H1 (cell line): ENCODE results near the gene NELL1. TPM values are rescaled to one million over a fixed set of nuclear protein-coding genes. Genes with fewer than 3 reads are reported as not detected.

Source experiments
- CTCF ChIA-PET: fragments of 300-600 bp; sonication (Branson Sonifier 250); formaldehyde crosslinking; loops from one replicate; lab custom pipeline; 2021; ENCODE audit not compliant: partially characterized antibody; lab: Charles Lee
- POLR2A ChIA-PET: fragments of 300-600 bp; sonication (Branson Sonifier 250); formaldehyde crosslinking; loops from one replicate; lab custom pipeline; 2021; ENCODE audit warnings: inconsistent platforms; ENCODE audit not compliant: partially characterized antibody; lab: Charles Lee
- DNase-seq, 2 experiments: peaks; one replicate each; pipeline versions ENCODE4 v3.0.0 to v3.0.0-alpha.2; 2010 to 2022; ENCODE audit warnings: low spot score in 2 of 2, low read depth in 1 of 2, mixed read lengths in 1 of 2
- FAIRE-seq: peaks from 2 replicates; lab custom pipeline; 2011; peaks lifted over from hg19 to GRCh38; lab: Jason Lieb, UNC
- H2AFZ ChIP-seq: 2 replicates; pipeline ENCODE4 v1.8.1; 2012; ENCODE audit warnings: low read length, inconsistent platforms
- H2AK5ac ChIP-seq: 2 replicates; pipeline ENCODE4 v1.6.1; 2013; ENCODE audit warnings: low read depth, low read length
- H2BK120ac ChIP-seq: replicated peaks from 2 replicates; pipeline ENCODE3; 2013; ENCODE audit warnings: low read depth, low read length, inconsistent platforms
- H2BK12ac ChIP-seq: 2 replicates; pipeline ENCODE4 v1.6.1; 2013; ENCODE audit warnings: low read depth, low read length
- H2BK15ac ChIP-seq: 2 replicates; pipeline ENCODE4 v1.6.1; 2013; ENCODE audit warnings: low read length
- H2BK20ac ChIP-seq: 2 replicates; pipeline ENCODE4 v1.6.1; 2013; ENCODE audit warnings: low read length
- H2BK5ac ChIP-seq: 2 replicates; pipeline ENCODE4 v1.6.1; 2013; ENCODE audit warnings: low read depth, low read length
- H3K14ac ChIP-seq: 2 replicates; pipeline ENCODE4 v1.6.1; 2013; ENCODE audit warnings: inconsistent platforms; ENCODE audit not compliant: insufficient read length
- H3K18ac ChIP-seq: 2 replicates; pipeline ENCODE4 v1.6.1; 2013; ENCODE audit warnings: low read length; ENCODE audit errors: extremely low read depth
- H3K23ac ChIP-seq: 2 replicates; pipeline ENCODE4 v1.6.1; 2013; ENCODE audit warnings: inconsistent platforms; ENCODE audit not compliant: insufficient read length
- H3K23me2 ChIP-seq: 2 replicates; pipeline ENCODE4 v1.6.1; 2013; ENCODE audit warnings: low read depth, low read length
- H3K27ac ChIP-seq: 2 replicates; pipeline ENCODE4 v1.6.1; 2011; ENCODE audit warnings: low read depth, low read length, inconsistent platforms
- H3K27me3 ChIP-seq, 4 experiments: replicated peaks in 1 of 4; 1 replicate in 1 of 4; 2 replicates in 3 of 4; pipeline versions ENCODE4 v1.6.1 to v1.8.1; 2011 to 2013; ENCODE audit warnings: low read length in 3 of 4, mild to moderate bottlenecking in 3 of 4, inconsistent platforms in 2 of 4, mixed read lengths in 2 of 4, moderate library complexity in 1 of 4; ENCODE audit not compliant: control insufficient read depth in 3 of 4, insufficient read depth in 3 of 4; ENCODE audit errors: extremely low read depth in 1 of 4
- H3K36me3 ChIP-seq, 4 experiments: 2 replicates each; pipeline versions ENCODE4 v1.6.1 to v1.8.1; 2011 to 2013; ENCODE audit warnings: mild to moderate bottlenecking in 4 of 4, low read length in 3 of 4, moderate library complexity in 2 of 4, control low read depth in 1 of 4, inconsistent platforms in 1 of 4; ENCODE audit not compliant: insufficient read depth in 4 of 4, control insufficient read depth in 2 of 4
- H3K4ac ChIP-seq: replicated peaks from 2 replicates; pipeline ENCODE3; 2013; ENCODE audit warnings: low read length, low read depth, mixed read lengths, inconsistent platforms; ENCODE audit not compliant: insufficient read length
- H3K4me1 ChIP-seq, 4 experiments: replicated peaks in 1 of 4; 1 replicate in 1 of 4; 2 replicates in 3 of 4; pipeline versions ENCODE4 v1.6.1 to v1.8.1; 2011 to 2013; ENCODE audit warnings: low read length in 3 of 4, inconsistent platforms in 2 of 4, mixed read lengths in 1 of 4; ENCODE audit not compliant: insufficient read depth in 4 of 4, control insufficient read depth in 3 of 4
- H3K4me2 ChIP-seq, 2 experiments: 2 replicates each; pipeline versions ENCODE4 v1.6.1 to v1.8.1; 2011 to 2013; ENCODE audit warnings: low read depth in 2 of 2, low read length in 2 of 2, control low read depth in 1 of 2, inconsistent platforms in 1 of 2, mild to moderate bottlenecking in 1 of 2; ENCODE audit not compliant: insufficient read depth in 1 of 2
- H3K4me3 ChIP-seq, 4 experiments: fragments of 200-600, 300-600 bp in 1 of 4; sonication (generic), shearing (Covaris generic), sonication (Bioruptor Twin) in 1 of 4; 2 replicates each; pipeline versions ENCODE4 v1.5.1 to v1.8.1; 2011 to 2016; ENCODE audit warnings: low read length in 4 of 4, low read depth in 3 of 4, control low read depth in 2 of 4, inconsistent platforms in 2 of 4, mild to moderate bottlenecking in 2 of 4, mixed read lengths in 1 of 4, moderate library complexity in 1 of 4; ENCODE audit not compliant: insufficient read depth in 2 of 4; ENCODE audit errors: extremely low read depth in 1 of 4
- H3K56ac ChIP-seq: replicated peaks from 2 replicates; pipeline ENCODE3; 2013; ENCODE audit warnings: low read depth, mild to moderate bottlenecking, mixed read lengths, low read length, inconsistent platforms; ENCODE audit not compliant: insufficient read length
- H3K79me1 ChIP-seq: 2 replicates; pipeline ENCODE4 v1.6.1; 2013; ENCODE audit warnings: low read depth, low read length, control low read depth
- H3K79me2 ChIP-seq, 2 experiments: 2 replicates each; pipeline versions ENCODE4 v1.6.1 to v1.8.1; 2012 to 2013; ENCODE audit warnings: low read length in 2 of 2, mild to moderate bottlenecking in 2 of 2, inconsistent platforms in 1 of 2; ENCODE audit not compliant: insufficient read depth in 2 of 2, control insufficient read depth in 1 of 2
- H3K9ac ChIP-seq, 4 experiments: replicated peaks in 1 of 4; 1 replicate in 1 of 4; 2 replicates in 3 of 4; pipeline versions ENCODE4 v1.6.1 to v1.8.1; 2011 to 2013; ENCODE audit warnings: low read depth in 3 of 4, low read length in 3 of 4, control low read depth in 2 of 4, mild to moderate bottlenecking in 2 of 4, moderate library complexity in 2 of 4, inconsistent platforms in 1 of 4; ENCODE audit errors: extremely low read depth in 1 of 4
- H3K9me3 ChIP-seq, 2 experiments: 2 replicates each; pipeline versions ENCODE4 v1.6.1 to v1.8.1; 2012 to 2013; ENCODE audit warnings: mild to moderate bottlenecking in 2 of 2, moderate library complexity in 2 of 2, control low read depth in 1 of 2, inconsistent platforms in 1 of 2, low read depth in 1 of 2, low read length in 1 of 2, mixed read lengths in 1 of 2; ENCODE audit not compliant: insufficient read depth in 2 of 2
- H4K20me1 ChIP-seq, 2 experiments: replicated peaks in 1 of 2; 2 replicates each; pipeline versions ENCODE3 to v1.8.1; 2011 to 2013; ENCODE audit warnings: inconsistent platforms in 2 of 2, low read length in 2 of 2, mild to moderate bottlenecking in 1 of 2; ENCODE audit not compliant: insufficient read depth in 2 of 2, control insufficient read depth in 1 of 2
- H4K5ac ChIP-seq: 2 replicates; pipeline ENCODE4 v1.6.1; 2013; ENCODE audit warnings: low read length, low read depth, mixed read lengths, inconsistent platforms; ENCODE audit not compliant: insufficient read length
- H4K8ac ChIP-seq: 2 replicates; pipeline ENCODE4 v1.8.0; 2013; ENCODE audit warnings: mild to moderate bottlenecking, moderate library complexity, low read length, inconsistent platforms; ENCODE audit not compliant: insufficient read depth; ENCODE audit errors: extremely low read depth
- H4K91ac ChIP-seq: replicated peaks from 2 replicates; pipeline ENCODE3; 2013; ENCODE audit warnings: low read length, mixed read lengths, inconsistent platforms; ENCODE audit not compliant: insufficient read length
- ASH2L ChIP-seq: fragments of 200-600, 300-600 bp; sonication (generic); IDR thresholded peaks from one replicate; pipeline ENCODE4 v1.7.1; 2017; ENCODE audit warnings: low read length
- ATF3 ChIP-seq: IDR thresholded peaks from 2 replicates; pipeline ENCODE4 v1.6.1; 2011; ENCODE audit warnings: low read depth, mild to moderate bottlenecking, low read length; ENCODE audit not compliant: insufficient read depth
- BCL11A ChIP-seq, 2 experiments: IDR thresholded peaks; one replicate each; pipeline ENCODE4 v1.6.1; 2011; ENCODE audit warnings: low read depth in 2 of 2, low read length in 2 of 2, mild to moderate bottlenecking in 2 of 2
- CHD2 ChIP-seq: IDR thresholded peaks from 2 replicates; pipeline ENCODE4 v1.6.1; 2012; ENCODE audit warnings: low read length, improper control_type of control experiment
- E2F6 ChIP-seq: IDR thresholded peaks from 2 replicates; pipeline ENCODE4 v1.6.1; 2012; ENCODE audit warnings: inconsistent platforms
- JUN ChIP-seq: IDR thresholded peaks from 2 replicates; pipeline ENCODE4 v1.6.1; 2011; ENCODE audit warnings: low read depth, mild to moderate bottlenecking, improper control_type of control experiment, low read length
- NRF1 ChIP-seq: IDR thresholded peaks from 2 replicates; pipeline ENCODE4 v1.6.1; 2011; ENCODE audit warnings: mild to moderate bottlenecking, low read depth, low read length, improper control_type of control experiment
- POLR2AphosphoS5 ChIP-seq: IDR thresholded peaks from 2 replicates; pipeline ENCODE4 v1.6.1; 2011; ENCODE audit warnings: low read depth, low read length
- POU5F1 ChIP-seq: IDR thresholded peaks from 2 replicates; pipeline ENCODE4 v1.6.1; 2011; ENCODE audit warnings: low read depth, mild to moderate bottlenecking, low read length, moderate library complexity
- RNF2 ChIP-seq: fragments of 200-900, 300-1000 bp; sonication (generic); IDR thresholded peaks from 2 replicates; pipeline ENCODE4 v1.7.1; 2016; ENCODE audit warnings: borderline replicate concordance, low read depth, mild to moderate bottlenecking, antibody characterized with exemption, low read length; ENCODE audit not compliant: poor library complexity, severe bottlenecking; ENCODE audit errors: missing control alignments
- SIN3A ChIP-seq, 2 experiments: IDR thresholded peaks in 1 of 2; conservative IDR thresholded peaks in 1 of 2; 2 replicates each; pipeline ENCODE4 v1.6.1; 2011 to 2012; ENCODE audit warnings: low read length in 2 of 2, improper control_type of control experiment in 1 of 2, low read depth in 1 of 2, mild to moderate bottlenecking in 1 of 2
- TAF1 ChIP-seq: IDR thresholded peaks from 2 replicates; pipeline ENCODE4 v1.6.1; 2011; ENCODE audit warnings: mild to moderate bottlenecking, low read depth, low read length
- TCF12 ChIP-seq: IDR thresholded peaks from 2 replicates; pipeline ENCODE4 v1.6.1; 2011; ENCODE audit warnings: low read depth, mild to moderate bottlenecking, low read length
- WGBS, 2 experiments: shearing (Covaris generic) in 1 of 2; methylation state at CpG; one replicate each; pipeline versions ENCODE4 v1.1.6 to v1.1.7; 2013 to 2015; ENCODE audit warnings: low lambda C conversion rate in 2 of 2, mixed read lengths in 2 of 2, inconsistent platforms in 1 of 2, low coverage in 1 of 2, missing lambda C conversion rate in 1 of 2; ENCODE audit not compliant: insufficient replicate concordance in 2 of 2, insufficient coverage in 1 of 2, insufficient read length in 1 of 2; ENCODE audit errors: extremely low coverage in 1 of 2, missing lambda C conversion rate in 1 of 2; 5-methylcytosine and 5-hydroxymethylcytosine counted together
- polyA plus RNA-seq, 7 experiments: library from polyadenylated mRNA; depleted of rRNA in 3 of 7; stranded (reverse) in 5 of 7; unstranded in 2 of 7; fragments of >200 nt in 5 of 7; fragments of 200-250 nt in 2 of 7; gene quantifications; 1 replicate in 5 of 7; 2 replicates in 1 of 7; 4 replicates in 1 of 7; pipeline versions ENCODE4 v1.2.1 to v1.2.3, GENCODE V29; 2011 to 2013; ENCODE audit warnings: missing spikeins in 2 of 7, mixed read lengths in 2 of 7
- total RNA-seq: library from RNA; stranded (reverse); fragmentation: NEBNext Ultra II Directional; extraction: Animal tissue kit (Norgen Biotek cat#: 25700); gene quantifications from 2 replicates; pipeline ENCODE4 v1.2.1, GENCODE V29; 2021

NELL1 gene
- total and polyA plus RNA-seq, 2 of the 8 experiments (the other 6 are each of a cell fraction or from before 2014, with no cell fraction given): 0.21 TPM; not detected in 1

GRCh38 chr11:20790622-20791021 is 121.2 kb downstream of the NELL1 start:
- no peak overlapping the region for H3K14ac ChIP-seq
- H3K27me3 ChIP-seq: no peaks in the 10 kb centered on the region
- 82% methylated on average over 6 of the region's 7 CpGs; no CpG with 5 or more reads in 1 of the 2 experiments for WGBS, 2 experiments
- H3K4me3 ChIP-seq: no peak overlapping the region
- no peaks in the 10 kb centered on the region for H3K23me2 ChIP-seq
- H4K20me1 ChIP-seq: no peaks in the 10 kb centered on the region
- no peak overlapping the region for H2BK15ac ChIP-seq
- H2BK20ac ChIP-seq: no peak overlapping the region
- CTCF ChIA-PET: interaction anchor here (0.8 kb wide), 1 partner anchor 305 kb away, joined by 3 read pairs; no protein-coding TSS in a partner anchor
- H3K56ac ChIP-seq: no peak overlapping the region
- TF ChIP-seq ASH2L: no peak
- TF ChIP-seq JUN: no peak
- TF ChIP-seq RNF2: no peak
- TF ChIP-seq CHD2: no peak
- TF ChIP-seq SIN3A (conservative IDR thresholded peaks at IDR 0.05 in 1 of 2, IDR thresholded peaks at IDR 0.05 in 1 of 2; ENCODE audit: low read depth in 1 of 2, low read length in 2 of 2): no peak
- no peak for TF ChIP-seq BCL11A (IDR thresholded peaks at IDR 0.05; ENCODE audit: low read depth in 2 of 2, low read length in 2 of 2)
- TF ChIP-seq E2F6: no peak
- no peak for TF ChIP-seq TCF12
- TF ChIP-seq ATF3: no peak
- no peak for TF ChIP-seq POLR2AphosphoS5
- TF ChIP-seq TAF1: no peak
- no peak for TF ChIP-seq POU5F1
- no peak for TF ChIP-seq NRF1
- no peak overlapping the region for H3K4me2 ChIP-seq
- FAIRE-seq (no peak), DNase-seq (peak in 1 of 2 experiments; percentile 55)
- no peak overlapping the region for H4K91ac ChIP-seq
- no peak overlapping the region for H2BK120ac ChIP-seq
- no peak overlapping the region for H2BK12ac ChIP-seq
- no peak overlapping the region; the same call in 1 of the 2 replicates for H4K8ac ChIP-seq
- no peak overlapping the region for H3K9ac ChIP-seq
- no peak overlapping the region for H2BK5ac ChIP-seq
- no peak overlapping the region for H3K4ac ChIP-seq
- peak overlapping the region; percentile 84; the same call in 1 of the 2 replicates for H2AFZ ChIP-seq
- H2AK5ac ChIP-seq: no peak overlapping the region
- H3K23ac ChIP-seq: no peak overlapping the region
- no peaks in the 10 kb centered on the region for H3K79me2 ChIP-seq
- H3K36me3 ChIP-seq: no peaks in the 10 kb centered on the region
- no peaks in the 10 kb centered on the region for H3K79me1 ChIP-seq
- peaks cover 2 to 5% of the 10 kb centered on the region in 2 experiments; a peak in 1 of 4 replicates for H3K9me3 ChIP-seq
- H3K27ac ChIP-seq: no peak overlapping the region
- no peak overlapping the region for H4K5ac ChIP-seq
- POLR2A ChIA-PET: no interaction called here
- no peak overlapping the region for H3K18ac ChIP-seq
- H3K4me1 ChIP-seq: peaks cover 0 to 2% (median 0%) of the 10 kb centered on the region in 4 experiments; a peak in 1 of 7 replicates
